Gastroesophageal sphincter (tissue), 4 donors: Measurements from ENCODE around the gene DNAI1. TPM values are rescaled to one million over a fixed set of nuclear protein-coding genes. Genes with fewer than 3 reads are reported as not detected.

Experiments used
- ATAC-seq: fragments of 150-250 bp; one replicate; pipeline ENCODE4 v1.9.1; 2016; ENCODE audit warnings: mild to moderate bottlenecking, moderate library complexity
- H3K27ac ChIP-seq, 4 donors: fragments of 200-600 bp; sonication (generic) in 3 of 4; 1 replicate in 3 of 4; 2 replicates in 1 of 4; pipeline ENCODE4 v1.5.1; 2016 to 2019
- H3K27me3 ChIP-seq: fragments of 200-600 bp; sonication (generic); one replicate; pipeline ENCODE4 v1.5.1; 2019
- H3K36me3 ChIP-seq, 2 donors: fragments of 200-600 bp; sonication (generic); one replicate each; pipeline ENCODE4 v1.5.1; 2019; ENCODE audit warnings: control low read depth in 1 of 2
- H3K4me1 ChIP-seq, 3 donors: fragments of 200-600 bp; sonication (generic); 1 replicate in 2 of 3; 2 replicates in 1 of 3; pipeline ENCODE4 v1.5.1; 2016 to 2019; ENCODE audit warnings: control low read depth in 2 of 3
- H3K4me3 ChIP-seq, 2 donors: fragments of 200-600 bp; sonication (generic); one replicate each; pipeline ENCODE4 v1.5.1; 2019; ENCODE audit warnings: mild to moderate bottlenecking in 1 of 2, moderate library complexity in 1 of 2
- H3K9me3 ChIP-seq, 3 donors: fragments of 200-600 bp; sonication (generic); one replicate each; pipeline ENCODE4 v1.5.1; 2017 to 2019; ENCODE audit warnings: control low read depth in 2 of 3
- CTCF ChIP-seq, 4 experiments: fragments of 200-600 bp in 2 of 4; fragments of 450-650 bp in 2 of 4; sonication (generic) in 1 of 4; IDR thresholded peaks; one replicate each; pipeline ENCODE4 v1.5.1; 2017 to 2019; ENCODE audit warnings: antibody characterized with exemption in 4 of 4, mild to moderate bottlenecking in 2 of 4, moderate library complexity in 2 of 4
- EP300 ChIP-seq: sonication (generic); formaldehyde crosslinking; IDR thresholded peaks from one replicate; pipeline ENCODE4 v1.6.1; 2017; ENCODE audit warnings: antibody characterized with exemption, mild to moderate bottlenecking
- POLR2A ChIP-seq, 2 donors: fragments of 450-650 bp; IDR thresholded peaks; one replicate each; pipeline ENCODE4 v1.6.1; 2017; ENCODE audit warnings: antibody characterized with exemption in 2 of 2, mild to moderate bottlenecking in 2 of 2, moderate library complexity in 1 of 2
- POLR2AphosphoS5 ChIP-seq: sonication (generic); formaldehyde crosslinking; IDR thresholded peaks from one replicate; pipeline ENCODE4 v1.6.1; 2017; ENCODE audit warnings: antibody characterized with exemption
- WGBS, 2 donors: methylation state at CpG; one replicate each; pipeline ENCODE4 v1.1.5; 2018; ENCODE audit warnings: low coverage in 1 of 2; 5-methylcytosine and 5-hydroxymethylcytosine counted together
- total RNA-seq, 4 donors: library from RNA; depleted of rRNA; stranded (reverse); fragments of >200 nt; gene quantifications; one replicate each; pipeline ENCODE4 v1.1.0, GENCODE V29; 2016

DNAI1 gene
- total RNA-seq, 4 donors from 2014 or later: not detected

GRCh38 chr9:34484678-34485077 is 26.1 kb downstream of the DNAI1 start:
- H3K27ac ChIP-seq: no peak overlapping the region
- no peaks in the 10 kb centered on the region for H3K36me3 ChIP-seq
- TF ChIP-seq POLR2A (IDR thresholded peaks at IDR 0.05): no peak
- no peak for TF ChIP-seq POLR2AphosphoS5
- no peak for TF ChIP-seq EP300
- TF ChIP-seq CTCF (IDR thresholded peaks at IDR 0.05): no peak
- H3K9me3 ChIP-seq: no peaks in the 10 kb centered on the region
- no peak overlapping the region for H3K4me3 ChIP-seq
- peaks cover 10% of the 10 kb centered on the region for H3K27me3 ChIP-seq
- H3K4me1 ChIP-seq: no peaks in the 10 kb centered on the region
- no peak for ATAC-seq

GRCh38 chr9:34485822-34486221 is 27.2 kb downstream of the DNAI1 start:
- WGBS, 2 donors: 72 to 73% methylated on average over 3 of the region's 6 CpGs
- no peak overlapping the region for H3K27ac ChIP-seq

GRCh38 chr9:34486572-34486971 is 28.0 kb downstream of the DNAI1 start:
- Histone ChIP-seq H3K4me3 (no peak overlapping the region), H3K36me3 (no peaks in the 10 kb centered on the region), H3K27me3 (peaks cover 19% of the 10 kb centered on the region), H3K9me3 (no peaks in the 10 kb centered on the region), H3K4me1 (no peaks in the 10 kb centered on the region), H3K27ac (no peak overlapping the region)
- 48 to 54% methylated on average over 3 of the region's 3 CpGs for WGBS, 2 donors
- no peak for ATAC-seq
- TF ChIP-seq POLR2A (IDR thresholded peaks at IDR 0.05) (no peak), POLR2AphosphoS5 (no peak), CTCF (IDR thresholded peaks at IDR 0.05) (no peak), EP300 (no peak)

More at GRCh38 chr9:34485822-34486221, 27.2 kb downstream of the DNAI1 start:
- Histone ChIP-seq H3K9me3 (no peaks in the 10 kb centered on the region), H3K36me3 (no peaks in the 10 kb centered on the region), H3K4me1 (no peaks in the 10 kb centered on the region), H3K27me3 (peaks cover 19% of the 10 kb centered on the region), H3K4me3 (no peak overlapping the region)
- no peak for ATAC-seq
- TF ChIP-seq CTCF (IDR thresholded peaks at IDR 0.05) (no peak), EP300 (no peak), POLR2A (IDR thresholded peaks at IDR 0.05) (no peak), POLR2AphosphoS5 (no peak)

GRCh38 chr9:34490360-34490759 is 31.8 kb downstream of the DNAI1 start:
- TF ChIP-seq POLR2A (IDR thresholded peaks at IDR 0.05) (no peak), POLR2AphosphoS5 (no peak), EP300 (no peak), CTCF (IDR thresholded peaks at IDR 0.05) (no peak)
- H3K27me3 ChIP-seq: peaks cover 19% of the 10 kb centered on the region
- H3K4me3 ChIP-seq: no peak overlapping the region
- no peak for ATAC-seq
- 60% methylated on average over 1 of the region's 1 CpG; no CpG with 5 or more reads in 1 of the 2 donors for WGBS, 2 donors
- H3K4me1 ChIP-seq: no peaks in the 10 kb centered on the region
- H3K36me3 ChIP-seq: no peaks in the 10 kb centered on the region
- no peaks in the 10 kb centered on the region for H3K9me3 ChIP-seq
- H3K27ac ChIP-seq: no peak overlapping the region

GRCh38 chr9:34490760-34491159 is 32.2 kb downstream of the DNAI1 start:
- Histone ChIP-seq H3K9me3 (no peaks in the 10 kb centered on the region), H3K36me3 (no peaks in the 10 kb centered on the region), H3K27me3 (peaks cover 19% of the 10 kb centered on the region), H3K27ac (no peak overlapping the region), H3K4me1 (no peaks in the 10 kb centered on the region), H3K4me3 (no peak overlapping the region)
- 40% methylated on average over 2 of the region's 3 CpGs; no CpG with 5 or more reads in 1 of the 2 donors for WGBS, 2 donors
- ATAC-seq: no peak
- TF ChIP-seq EP300 (no peak), CTCF (IDR thresholded peaks at IDR 0.05) (no peak), POLR2A (IDR thresholded peaks at IDR 0.05) (no peak), POLR2AphosphoS5 (no peak)
